ENCODE results near the gene LILRB5.
"Not testable (repeated sequence)": the region's sequence is repeated elsewhere in the genome, so short reads cannot be mapped to it uniquely, and the experiment has no call there.

The LILRB5 gene

DNA sequence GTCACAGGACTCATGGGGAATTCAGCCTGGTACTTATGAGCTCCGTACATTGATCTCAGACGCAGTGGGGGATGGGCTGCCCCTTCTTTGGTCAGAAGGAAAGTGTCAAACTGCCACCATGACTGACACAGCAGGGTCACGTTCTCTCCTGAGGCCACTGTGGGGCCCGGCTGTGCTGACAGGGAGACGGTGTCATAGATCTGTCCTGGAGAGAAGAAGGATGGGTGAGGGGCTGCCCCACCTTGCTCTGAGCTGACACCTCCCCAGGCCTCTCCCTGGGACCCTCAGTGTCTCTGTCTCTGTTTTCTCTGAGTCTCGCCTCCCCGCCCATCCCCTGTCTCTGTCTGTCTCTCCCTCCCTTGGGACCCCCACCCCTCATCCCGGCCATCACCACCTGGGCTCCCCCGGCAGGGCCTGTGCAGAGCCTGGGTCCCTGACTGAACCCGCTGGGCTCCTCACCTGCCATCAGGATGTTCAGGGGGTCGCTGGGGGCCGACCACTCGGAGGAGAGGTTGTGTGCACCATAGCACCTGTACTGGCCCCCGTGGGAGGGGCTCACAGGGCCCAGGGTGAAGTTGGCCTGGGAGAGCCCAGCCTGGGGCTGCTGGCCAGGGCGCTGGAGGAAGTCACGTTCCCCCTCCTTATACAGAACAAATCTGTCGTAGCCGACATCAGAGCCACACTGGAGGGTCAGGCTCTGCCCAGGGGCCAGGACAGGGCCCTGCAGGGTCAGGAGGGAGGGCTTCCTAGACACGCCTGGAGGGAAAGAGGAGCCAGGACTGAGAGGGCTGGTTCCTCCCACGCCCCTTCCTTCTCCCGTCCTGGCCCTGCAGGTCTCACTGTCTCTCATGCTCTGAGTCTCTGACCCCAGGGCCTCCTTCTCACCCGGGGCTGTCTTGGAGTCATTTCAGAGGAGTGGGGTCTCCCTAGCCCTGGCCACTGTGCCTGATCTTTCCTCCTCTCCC, 16.4 kb downstream of the LILRB5 start:
- DNase-seq = not testable (repeated sequence)

DNA sequence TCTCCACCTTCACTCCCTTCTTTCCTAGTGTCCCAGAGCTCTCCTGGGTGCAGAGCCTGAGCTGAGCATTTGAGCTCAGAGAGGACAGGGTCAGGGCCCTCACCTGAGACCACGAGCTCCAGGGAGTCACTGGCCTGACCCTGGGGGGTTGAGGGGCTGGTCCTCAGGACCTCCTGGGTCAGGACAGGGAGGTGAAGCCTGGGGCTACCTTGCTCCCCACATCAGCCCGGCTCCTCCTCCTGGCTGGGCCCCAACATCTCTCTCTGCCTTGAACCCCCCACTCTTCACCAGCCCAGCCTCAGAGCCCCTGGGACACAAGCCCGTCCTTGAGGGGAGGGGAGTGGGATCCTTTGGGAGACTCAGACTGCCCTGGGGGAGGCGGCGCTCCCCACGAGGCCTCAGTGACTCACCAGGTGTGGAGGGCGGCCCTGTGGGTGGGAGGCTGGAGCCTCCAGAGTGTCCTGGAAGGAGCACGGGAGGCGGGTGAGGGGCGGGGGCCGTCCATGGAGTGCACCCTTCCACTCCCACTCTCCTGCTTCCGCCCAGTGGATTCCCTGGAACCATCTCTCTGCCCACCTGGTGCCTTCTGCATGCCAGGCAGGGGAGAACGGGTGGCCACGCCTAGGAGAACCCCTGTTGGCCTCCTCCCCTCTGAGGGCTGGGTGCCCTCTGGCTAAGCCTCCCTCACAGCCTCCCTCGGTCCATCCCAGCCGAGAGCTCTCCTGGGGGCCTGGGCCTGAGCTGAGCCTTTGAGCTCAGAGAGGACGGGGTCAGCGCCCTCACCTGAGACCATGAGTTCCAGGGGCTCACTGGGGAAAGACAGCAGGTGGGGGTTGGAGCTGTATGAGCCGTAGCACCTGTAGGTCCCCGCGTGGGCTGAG, 17.3 kb downstream of the LILRB5 start:
- DNase-seq = not testable (repeated sequence)

DNA sequence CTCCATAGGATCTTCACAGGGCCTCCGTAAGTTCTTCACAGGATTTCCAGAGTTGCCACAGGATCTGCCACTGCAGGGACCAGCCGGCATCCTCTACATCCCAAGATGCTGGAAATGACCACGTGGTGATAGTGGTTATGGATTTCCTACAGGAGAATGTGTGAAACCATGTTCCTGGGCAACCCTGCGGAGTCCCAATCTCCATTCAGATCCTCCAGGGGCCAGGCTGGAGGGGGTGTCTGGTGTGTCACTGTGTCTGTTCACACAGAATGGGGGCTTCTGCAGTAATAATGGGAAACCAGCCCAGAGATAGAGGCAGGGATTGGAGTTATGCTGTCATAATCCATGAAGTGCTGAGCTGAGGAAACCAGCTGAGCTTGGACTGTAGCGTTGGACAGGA, 23.1 kb downstream of the LILRB5 start:
- DNase-seq = no peak

DNA sequence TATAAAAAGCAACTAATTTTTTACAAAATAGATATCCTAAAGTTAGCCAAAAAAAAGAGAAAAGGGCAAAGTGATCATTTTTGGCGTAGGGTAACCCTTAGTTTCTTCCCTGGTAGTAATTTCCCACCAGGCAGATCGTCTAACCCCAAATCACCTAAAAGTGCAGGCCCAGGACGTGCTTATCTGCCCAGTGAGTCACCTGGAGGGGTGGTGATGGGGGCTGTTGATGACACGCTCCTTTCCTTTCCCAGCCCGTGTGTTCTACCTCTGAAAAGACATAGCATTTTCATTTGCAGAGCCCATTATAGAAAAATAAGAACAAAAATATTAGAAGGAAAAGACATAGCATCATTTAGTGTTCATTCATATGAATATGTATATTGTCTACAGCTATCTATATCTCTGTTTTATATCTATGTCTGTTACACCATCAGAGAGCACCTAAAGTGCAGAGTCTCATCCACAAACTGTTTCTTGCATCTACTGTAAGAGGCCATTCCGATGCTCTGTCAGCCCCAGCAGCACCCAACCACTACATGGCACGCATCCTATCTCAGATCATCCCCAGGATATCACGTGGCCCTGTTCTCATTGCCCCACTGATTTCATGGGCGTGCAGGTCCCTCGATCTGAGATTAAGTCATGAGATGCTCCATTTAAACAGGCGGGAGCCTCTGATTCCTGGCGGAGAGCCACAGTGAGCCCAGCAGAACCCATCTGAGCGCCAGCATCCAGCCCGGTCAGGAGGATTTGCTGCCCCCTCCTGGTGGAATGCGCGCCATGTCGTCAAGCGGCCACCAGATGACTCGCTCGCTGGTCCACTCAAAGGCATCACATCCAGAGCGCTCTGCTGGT, 25.8 kb downstream of the LILRB5 start:
- peak; percentile 75 for DNase-seq

DNA sequence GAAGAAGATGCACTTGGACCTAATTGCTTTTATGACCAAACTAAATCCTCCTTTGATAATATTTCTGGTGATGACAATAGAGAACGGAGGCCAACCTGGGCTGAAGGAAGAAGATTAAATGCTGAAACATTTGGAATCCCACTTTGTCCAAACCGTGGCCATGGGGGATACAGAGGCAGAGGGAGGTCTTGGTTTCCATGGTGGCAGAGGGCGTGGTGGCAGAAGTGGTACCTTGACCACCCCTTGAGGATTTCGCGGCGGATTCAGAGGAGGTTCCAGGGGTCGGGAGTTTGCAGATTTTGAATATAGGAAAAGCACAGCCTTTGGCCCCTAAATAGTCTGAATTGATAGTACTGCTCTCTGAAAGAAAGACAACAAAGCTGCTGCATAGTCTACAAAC, 27.0 kb downstream of the LILRB5 start:
- DNase-seq = no peak

DNA sequence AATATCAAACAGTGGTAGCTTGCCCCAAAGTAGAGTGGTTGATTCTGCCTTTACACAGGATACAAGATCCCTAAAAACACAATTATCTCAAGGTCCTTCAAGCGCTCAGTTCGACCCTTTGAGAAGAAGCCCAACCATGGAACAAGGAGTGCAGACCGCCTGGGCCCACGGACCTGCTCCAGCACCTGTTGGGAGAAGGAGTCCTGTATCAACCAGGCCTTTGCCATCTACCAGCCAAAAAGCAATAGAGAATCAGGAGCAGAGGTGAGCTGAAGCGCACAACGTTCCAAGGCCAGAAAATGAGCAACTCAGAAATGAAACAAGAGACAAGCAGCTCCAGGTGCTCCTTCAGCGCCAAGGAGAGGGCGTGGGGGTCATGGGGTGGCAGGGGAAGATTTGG, 27.9 kb downstream of the LILRB5 start:
- no peak for DNase-seq

DNA sequence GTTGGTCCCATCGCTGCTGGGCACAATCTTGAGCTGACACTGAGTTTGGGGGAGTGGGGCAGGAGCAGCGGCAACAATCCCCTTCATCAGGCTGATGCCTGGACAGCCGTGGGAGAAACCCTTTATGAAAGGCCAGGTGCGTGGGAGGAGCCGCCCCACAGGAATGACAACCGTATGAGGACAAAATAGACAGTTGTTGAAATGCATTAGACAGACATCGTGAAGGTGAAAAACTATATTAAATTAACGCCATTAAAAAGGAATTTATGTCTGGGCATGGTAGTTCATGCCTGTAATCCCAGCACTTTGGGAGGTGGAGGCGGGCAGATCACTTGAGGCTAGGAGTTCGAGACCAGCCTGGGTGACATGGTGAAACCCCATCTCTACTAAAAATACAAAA, 32.5 kb downstream of the LILRB5 start:
- not testable (repeated sequence) for DNase-seq

DNA sequence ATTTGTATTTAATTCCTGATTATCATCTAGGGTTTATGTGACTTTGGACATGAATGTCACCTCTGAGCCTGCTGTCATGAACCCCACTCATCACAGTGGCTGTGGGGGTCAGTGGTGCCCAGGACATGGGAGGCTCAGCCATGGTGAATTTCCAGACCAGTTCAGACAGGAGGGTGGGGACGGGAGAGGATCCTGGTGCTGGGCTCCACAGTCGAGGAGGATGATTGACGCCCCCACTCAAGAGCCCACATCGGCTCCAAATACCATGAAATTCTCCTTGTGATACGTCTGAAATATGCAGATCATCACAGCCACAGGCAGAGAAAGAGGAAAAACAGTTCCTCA, 33.2 kb downstream of the LILRB5 start:
- not testable (repeated sequence) for DNase-seq

DNA sequence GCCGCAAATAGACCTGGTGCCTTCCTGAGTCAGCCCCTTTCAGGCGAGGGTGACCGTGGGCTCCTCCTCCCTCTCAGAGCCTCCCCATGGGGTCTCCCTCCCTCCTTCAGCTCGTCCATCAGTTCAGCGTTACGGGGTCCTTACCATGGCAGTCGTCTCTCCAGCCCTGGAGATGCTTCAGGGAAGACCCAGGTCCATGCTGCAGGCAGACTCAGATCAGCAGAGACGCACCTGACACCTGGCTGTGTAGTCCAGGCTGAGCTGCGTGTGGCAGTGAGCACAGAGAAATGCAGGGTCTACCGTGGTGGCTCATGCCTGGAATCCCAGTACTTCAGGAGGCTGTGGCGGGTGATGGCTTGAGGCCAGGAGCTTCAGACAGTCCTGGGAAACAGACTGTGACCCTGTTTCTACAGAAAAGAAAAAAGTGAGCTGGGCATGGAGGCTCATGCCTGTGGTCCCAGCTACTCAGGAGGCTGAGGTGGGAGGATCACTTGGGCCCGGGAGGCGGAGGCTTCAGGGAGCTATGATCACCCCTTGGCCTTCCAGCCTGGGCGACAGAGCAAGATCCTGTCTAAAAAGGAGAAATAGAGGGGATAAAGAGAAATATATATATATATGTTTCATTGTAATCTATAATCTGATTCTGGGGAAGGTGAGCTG, 33.7 kb downstream of the LILRB5 start:
- DNase-seq = not testable (repeated sequence)

DNA sequence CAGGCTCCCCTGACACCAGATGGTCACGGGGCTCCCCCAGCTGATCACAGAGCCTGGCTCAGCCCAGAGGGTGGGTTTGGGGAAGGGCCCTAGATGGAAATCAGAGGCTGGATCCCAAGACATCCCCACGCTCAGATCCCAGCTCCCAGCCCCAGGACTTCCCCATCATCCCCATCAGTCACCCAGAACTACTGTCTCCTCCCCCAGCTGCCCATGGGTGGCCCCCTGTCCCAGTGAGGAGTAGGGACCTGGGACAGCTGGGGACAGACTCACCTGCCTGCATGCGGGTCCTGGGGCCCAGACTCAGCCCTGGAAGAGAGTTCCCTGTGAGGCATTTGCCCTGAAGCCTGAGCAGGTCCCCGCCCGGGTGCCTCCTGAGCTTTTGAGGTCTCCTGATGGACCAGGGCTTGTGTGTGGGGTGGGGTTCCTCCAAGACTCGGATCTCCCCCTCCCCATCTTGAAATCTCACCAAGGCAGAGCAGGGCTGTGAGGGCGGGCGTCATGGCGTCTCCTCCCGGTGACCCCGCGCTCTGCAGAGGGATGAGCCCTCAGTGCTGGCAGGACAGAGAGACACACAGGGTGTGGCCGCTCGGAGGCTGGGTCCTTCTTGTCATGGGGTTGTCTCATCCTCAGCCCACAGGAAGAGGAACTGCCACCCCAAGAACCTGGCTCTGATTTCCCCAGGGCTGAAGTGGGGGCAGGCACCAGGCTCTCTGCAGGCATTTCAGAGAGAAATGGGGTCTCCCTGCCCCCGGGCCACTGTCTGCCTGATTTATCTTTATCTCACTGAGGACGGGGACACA, 34.4 kb downstream of the LILRB5 start, which contains the start of gene LILRB3:
TSS of gene LILRB3 (minus strand) at position 534 of the 803 bp plus-strand sequence. CDS start at position 503, 31 bp downstream.
- not testable (repeated sequence) for DNase-seq

DNA sequence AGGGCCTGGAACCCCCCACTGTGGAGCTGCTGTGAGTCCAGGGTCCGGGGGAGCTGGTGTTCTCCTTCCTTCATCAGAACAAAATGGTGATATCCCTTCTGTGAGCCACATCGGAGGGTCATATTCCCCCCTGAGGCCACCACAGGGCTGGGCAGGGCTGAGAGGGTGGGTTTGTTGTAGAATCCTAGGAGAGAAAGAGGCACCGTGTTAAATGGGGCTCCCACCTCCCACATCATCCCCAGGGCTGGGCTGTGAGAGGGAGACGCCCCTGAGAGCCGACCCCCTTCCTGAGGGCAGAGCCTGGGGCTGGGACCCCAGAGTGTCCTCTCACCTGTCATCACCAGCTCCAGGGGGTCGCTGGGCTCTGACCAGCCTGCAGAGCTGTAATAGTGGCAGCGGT, 35.1 kb downstream of the LILRB5 start:
- DNase-seq = not testable (repeated sequence)

DNA sequence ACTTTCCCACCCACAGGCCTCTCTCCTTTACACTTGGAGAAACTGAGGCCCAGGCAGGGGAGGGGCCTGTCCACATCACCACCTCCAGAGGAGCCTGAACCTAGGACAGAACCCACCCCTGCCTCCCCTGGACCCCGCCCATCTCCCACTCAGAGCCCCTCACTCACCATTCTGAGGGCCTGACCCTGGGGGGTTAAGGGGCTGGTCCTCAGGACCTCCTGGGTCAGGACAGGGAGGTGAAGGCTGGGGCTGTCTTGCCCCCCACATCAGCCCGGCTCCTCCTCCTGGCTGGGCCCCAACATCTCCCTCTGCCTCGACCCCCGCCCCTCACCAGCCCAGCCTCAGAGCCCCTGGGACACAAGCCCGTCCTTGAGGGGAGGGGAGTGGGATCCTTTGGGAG, 37.4 kb downstream of the LILRB5 start:
- DNase-seq = not testable (repeated sequence)

DNA sequence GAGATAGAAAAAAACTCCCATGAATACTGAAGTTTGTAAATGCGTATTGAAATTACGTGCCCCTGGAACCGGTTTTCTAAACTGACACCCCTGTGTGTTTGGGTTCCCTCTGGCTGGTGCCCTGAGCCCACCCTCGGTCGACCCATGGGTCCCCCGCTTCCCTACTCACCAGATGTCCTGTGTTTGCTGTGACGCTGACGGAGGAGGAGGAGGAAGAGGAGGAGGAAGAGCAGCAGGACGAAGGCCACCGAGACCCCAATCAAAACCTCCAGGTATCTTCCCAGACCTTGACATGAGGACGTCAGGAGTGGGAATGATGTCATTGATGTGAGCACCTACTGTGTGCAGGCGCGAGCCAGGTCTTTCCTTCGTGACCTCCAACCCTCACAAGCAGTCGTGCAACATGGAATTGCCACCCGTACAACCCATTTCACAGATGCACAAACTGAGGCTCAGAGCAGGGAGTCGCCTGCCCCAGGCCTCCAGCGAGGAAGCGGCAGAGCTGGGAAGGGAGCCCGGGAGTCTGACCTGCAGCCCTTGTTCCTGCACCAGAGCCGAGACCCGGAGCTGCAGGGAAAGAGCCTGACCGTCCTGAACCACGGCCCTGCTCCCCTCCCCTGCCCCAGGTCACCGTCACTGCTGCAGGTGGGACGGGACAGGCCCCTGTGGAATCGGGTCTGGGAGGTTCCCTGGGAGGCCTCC, 38.0 kb downstream of the LILRB5 start:
- DNase-seq = no peak

DNA sequence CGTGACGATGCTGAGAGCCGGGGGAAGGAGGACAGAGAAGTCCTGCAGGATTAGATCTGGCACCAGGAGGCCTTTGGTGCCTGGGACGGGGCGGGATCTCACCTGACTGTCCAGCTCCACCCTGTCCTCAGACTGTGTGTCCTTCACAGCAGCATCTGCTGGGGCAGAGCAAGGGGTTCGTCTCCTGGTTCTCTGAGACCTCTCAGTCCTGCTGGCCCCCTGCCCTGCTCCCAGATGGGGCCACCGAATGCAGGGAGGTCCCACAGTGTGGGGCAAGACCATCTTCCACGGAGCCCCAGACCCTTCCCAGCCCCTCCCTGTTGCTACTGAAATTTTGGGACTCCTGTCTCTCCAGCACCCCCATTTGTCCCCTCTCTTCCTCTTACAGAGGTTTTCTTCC, 38.8 kb downstream of the LILRB5 start:
- no peak for DNase-seq

DNA sequence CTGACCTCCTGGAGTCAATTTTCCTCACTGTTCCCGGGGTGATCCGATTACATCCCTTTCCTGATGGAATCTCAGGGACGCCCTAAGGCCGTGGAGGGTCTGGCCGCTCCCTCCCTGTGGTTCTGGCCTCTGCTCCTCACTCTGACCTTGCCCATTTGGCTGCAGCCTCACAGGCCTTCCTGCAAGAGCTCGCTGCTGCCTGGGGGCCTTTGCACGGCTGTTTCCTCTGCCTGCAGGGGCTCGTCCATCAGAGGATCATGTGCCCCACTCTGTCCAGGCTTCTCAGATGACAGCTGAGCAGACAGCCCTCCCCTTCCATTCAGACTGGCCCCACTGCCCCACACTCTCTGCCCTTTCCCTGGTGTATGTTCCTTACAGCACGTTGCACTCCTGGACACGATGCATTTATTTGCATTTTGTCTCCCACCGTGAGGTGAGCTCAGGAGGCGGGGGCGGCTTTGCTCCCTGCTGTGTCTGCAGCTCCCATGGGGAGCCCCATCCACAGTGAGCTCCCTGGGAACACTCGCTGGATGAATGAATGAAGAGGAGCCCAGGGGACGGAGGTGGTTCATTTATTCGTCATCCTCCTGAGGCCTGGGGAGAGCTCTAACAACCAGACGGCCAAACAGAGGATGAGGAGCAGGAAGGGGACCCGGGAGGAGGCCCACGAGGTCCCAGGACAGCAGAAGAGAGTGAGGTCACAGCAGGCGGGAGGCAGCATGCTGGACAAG, 39.4 kb downstream of the LILRB5 start:
- not testable (repeated sequence) for DNase-seq

DNA sequence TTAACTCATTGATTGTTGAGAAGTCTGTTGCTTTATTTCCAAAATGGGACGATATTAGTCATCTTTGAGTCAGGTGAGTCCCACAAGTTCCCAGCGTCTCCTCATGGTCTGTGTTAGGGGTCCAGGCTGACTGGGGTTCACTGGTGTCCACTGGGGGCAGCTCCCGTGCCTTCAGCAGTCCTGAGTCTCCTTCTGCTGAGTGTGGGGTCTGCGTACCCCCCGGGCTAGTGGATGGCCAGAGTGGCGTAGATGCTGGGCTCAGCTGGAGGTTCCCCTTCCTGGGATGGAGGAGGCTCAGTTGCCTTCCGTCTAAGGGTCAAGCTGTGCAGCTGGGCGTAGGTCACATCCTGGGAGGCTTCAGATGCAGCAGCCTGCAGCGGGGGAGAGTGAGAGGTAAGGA, 40.2 kb downstream of the LILRB5 start:
- DNase-seq = no peak

DNA sequence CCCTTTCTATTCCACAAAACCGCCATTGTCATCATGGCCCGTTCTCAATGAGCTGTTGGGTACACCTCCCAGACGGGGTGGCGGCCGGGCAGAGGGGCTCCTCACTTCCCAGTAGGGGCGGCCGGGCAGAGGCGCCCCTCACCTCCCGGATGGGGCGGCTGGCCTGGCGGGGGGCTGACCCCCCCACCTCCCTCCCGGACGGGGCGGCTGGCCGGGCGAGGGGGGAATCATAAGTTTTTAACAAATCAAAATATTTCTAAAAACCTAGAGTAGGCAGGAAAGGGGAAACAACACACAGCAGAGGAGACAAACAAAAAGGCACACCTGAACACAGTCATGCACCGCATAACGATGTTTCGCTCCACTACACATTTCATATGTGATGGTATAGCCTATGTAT, 42.3 kb downstream of the LILRB5 start:
- not testable (repeated sequence) for DNase-seq

DNA sequence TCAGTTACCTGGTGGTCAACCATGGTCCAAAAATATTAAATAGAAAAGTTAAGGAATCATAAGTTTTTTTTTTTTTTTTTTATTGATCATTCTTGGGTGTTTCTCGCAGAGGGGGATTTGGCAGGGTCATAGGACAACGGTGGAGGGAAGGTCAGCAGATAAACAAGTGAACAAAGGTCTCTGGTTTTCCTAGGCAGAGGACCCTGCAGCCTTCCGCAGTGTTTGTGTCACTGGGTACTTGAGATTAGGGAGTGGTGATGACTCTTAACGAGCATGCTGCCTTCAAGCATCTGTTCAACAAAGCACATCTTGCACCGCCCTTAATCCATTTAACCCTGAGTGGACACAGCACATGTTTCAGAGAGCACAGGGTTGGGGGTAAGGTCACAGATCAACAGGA, 42.9 kb downstream of the LILRB5 start:
- not testable (repeated sequence) for DNase-seq

DNA sequence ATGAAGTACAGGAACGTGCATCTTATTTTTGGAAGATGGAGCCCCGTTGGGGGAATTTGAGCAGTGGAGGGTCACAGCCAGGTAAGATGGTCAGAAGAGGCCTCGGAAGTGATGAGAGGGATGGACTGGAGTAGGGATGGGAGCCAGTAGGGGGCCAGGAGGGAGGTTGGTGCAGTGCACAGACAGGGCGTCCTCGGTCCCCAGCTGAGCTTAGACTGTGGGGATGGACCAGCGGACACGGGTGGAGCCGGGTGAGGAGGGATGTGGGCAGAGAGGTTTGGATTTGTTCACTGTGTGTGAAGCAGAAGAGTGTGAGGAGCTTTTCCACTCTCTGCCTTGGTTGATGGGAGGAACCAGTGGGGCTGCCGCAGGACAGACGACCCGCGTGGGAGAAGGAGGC, 45.8 kb downstream of the LILRB5 start:
- no peak for DNase-seq

All from NCI-H146 (cell line).